Tibial nerve (tissue), 4 donors: Measurements from ENCODE around the gene MYRF.

ENCODE experiments used
- CTCF ChIP-seq, 5 experiments: fragments of 200-600 bp in 3 of 5; fragments of 450-650 bp in 2 of 5; sonication (generic) in 3 of 5; IDR thresholded peaks; one replicate each; pipeline ENCODE4 v1.5.1; 2016 to 2019; ENCODE audit warnings: antibody characterized with exemption in 5 of 5, mild to moderate bottlenecking in 3 of 5, moderate library complexity in 2 of 5
- EP300 ChIP-seq, 2 donors: sonication (generic); formaldehyde crosslinking; IDR thresholded peaks; one replicate each; pipeline ENCODE4 v1.6.1; 2017; ENCODE audit warnings: antibody characterized with exemption in 2 of 2, mild to moderate bottlenecking in 1 of 2
- POLR2A ChIP-seq, 2 donors: fragments of 450-650 bp; IDR thresholded peaks; one replicate each; pipeline ENCODE4 v1.6.1; 2017; ENCODE audit warnings: antibody characterized with exemption in 2 of 2, mild to moderate bottlenecking in 2 of 2, moderate library complexity in 2 of 2

- TF ChIP-seq CTCF (IDR thresholded peaks at IDR 0.05) (no peak), EP300 (IDR thresholded peaks at IDR 0.05) (no peak), POLR2A (IDR thresholded peaks at IDR 0.05) (no peak)
Observed at GRCh38 chr11:61720597-61720996, 31.8 kb upstream of the MYRF start.
